ENCODE results near the gene PRDM15.

The PRDM15 gene

DNA sequence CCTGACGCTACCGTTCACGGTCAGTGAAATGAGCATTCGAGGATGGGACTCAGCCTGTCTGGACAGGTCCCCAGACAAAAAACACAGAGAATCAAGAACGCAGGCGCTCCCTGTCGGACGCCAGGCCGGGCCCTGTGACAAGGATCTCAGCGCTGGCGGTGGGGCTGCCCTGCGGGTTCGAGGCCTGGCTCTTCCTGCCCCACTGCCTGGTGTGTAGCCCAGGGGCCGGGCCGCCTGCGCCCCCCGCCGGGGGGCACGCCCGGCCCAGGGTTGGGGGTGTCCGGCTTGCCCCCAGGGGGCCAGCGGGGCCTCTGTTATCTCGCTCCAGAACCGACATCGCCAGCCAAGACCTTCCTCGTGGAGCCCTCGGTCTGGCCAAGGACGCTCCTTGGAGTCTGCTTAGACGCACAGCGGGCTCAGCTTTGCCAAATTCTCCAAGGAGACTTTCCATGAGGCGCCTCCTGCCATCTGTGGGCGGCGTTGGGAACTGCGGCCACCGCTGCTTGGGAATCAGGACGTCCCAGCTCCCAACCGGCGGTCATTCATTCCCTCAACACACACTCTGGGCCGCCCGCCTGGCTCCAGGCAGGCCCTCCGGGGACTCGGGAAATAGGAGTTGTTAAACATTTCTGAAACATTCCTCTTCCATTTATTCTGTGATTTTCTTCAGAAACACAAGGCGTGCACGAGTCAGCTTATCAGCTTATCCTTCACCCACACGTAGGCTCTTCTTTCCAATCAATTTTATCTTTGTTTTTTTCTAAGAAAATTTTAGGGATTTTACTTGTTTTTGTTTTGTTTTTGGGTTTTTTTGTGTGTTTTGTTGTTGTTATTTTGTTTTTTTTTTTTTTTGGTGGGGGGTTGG lies 101.0 kb downstream of the PRDM15 start:
- TF ChIP-seq CEBPB (IDR thresholded peaks at IDR 0.05) (no peak), RAD21 (IDR thresholded peaks at IDR 0.05; ENCODE audit: low read depth) (peak; percentile 96), TEAD4 (IDR thresholded peaks at IDR 0.05) (no peak), TCF12 (IDR thresholded peaks at IDR 0.05; ENCODE audit: low read depth) (no peak), TAF1 (IDR thresholded peaks at IDR 0.05; ENCODE audit: low read depth) (no peak), NFIC (IDR thresholded peaks at IDR 0.05) (peak; percentile 30; the same call in 1 of the 2 replicates), YY1 (IDR thresholded peaks at IDR 0.05; ENCODE audit: low read depth) (no peak), FOXM1 (IDR thresholded peaks at IDR 0.05; ENCODE audit: borderline replicate concordance, low read depth) (no peak), EGR1 (IDR thresholded peaks at IDR 0.05) (no peak), EP300 (IDR thresholded peaks at IDR 0.05; ENCODE audit: borderline replicate concordance) (no peak), ZBTB7A (IDR thresholded peaks at IDR 0.05; ENCODE audit: low read depth) (peak; percentile 47; the same call in 1 of the 2 replicates), CREB1 (IDR thresholded peaks at IDR 0.05; ENCODE audit: low read depth) (no peak)
- TF ChIP-seq, protein P1, sequence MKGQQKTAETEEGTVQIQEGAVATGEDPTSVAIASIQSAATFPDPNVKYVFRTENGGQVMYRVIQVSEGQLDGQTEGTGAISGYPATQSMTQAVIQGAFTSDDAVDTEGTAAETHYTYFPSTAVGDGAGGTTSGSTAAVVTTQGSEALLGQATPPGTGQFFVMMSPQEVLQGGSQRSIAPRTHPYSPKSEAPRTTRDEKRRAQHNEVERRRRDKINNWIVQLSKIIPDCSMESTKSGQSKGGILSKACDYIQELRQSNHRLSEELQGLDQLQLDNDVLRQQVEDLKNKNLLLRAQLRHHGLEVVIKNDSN (IDR thresholded peaks at IDR 0.05): no peak
- TF ChIP-seq, protein P2, sequence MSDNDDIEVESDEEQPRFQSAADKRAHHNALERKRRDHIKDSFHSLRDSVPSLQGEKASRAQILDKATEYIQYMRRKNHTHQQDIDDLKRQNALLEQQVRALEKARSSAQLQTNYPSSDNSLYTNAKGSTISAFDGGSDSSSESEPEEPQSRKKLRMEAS (IDR thresholded peaks at IDR 0.05): peak; percentile 59
- TF ChIP-seq, protein P3, sequence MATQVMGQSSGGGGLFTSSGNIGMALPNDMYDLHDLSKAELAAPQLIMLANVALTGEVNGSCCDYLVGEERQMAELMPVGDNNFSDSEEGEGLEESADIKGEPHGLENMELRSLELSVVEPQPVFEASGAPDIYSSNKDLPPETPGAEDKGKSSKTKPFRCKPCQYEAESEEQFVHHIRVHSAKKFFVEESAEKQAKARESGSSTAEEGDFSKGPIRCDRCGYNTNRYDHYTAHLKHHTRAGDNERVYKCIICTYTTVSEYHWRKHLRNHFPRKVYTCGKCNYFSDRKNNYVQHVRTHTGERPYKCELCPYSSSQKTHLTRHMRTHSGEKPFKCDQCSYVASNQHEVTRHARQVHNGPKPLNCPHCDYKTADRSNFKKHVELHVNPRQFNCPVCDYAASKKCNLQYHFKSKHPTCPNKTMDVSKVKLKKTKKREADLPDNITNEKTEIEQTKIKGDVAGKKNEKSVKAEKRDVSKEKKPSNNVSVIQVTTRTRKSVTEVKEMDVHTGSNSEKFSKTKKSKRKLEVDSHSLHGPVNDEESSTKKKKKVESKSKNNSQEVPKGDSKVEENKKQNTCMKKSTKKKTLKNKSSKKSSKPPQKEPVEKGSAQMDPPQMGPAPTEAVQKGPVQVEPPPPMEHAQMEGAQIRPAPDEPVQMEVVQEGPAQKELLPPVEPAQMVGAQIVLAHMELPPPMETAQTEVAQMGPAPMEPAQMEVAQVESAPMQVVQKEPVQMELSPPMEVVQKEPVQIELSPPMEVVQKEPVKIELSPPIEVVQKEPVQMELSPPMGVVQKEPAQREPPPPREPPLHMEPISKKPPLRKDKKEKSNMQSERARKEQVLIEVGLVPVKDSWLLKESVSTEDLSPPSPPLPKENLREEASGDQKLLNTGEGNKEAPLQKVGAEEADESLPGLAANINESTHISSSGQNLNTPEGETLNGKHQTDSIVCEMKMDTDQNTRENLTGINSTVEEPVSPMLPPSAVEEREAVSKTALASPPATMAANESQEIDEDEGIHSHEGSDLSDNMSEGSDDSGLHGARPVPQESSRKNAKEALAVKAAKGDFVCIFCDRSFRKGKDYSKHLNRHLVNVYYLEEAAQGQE (IDR thresholded peaks at IDR 0.05; ENCODE audit: low read depth): no peak

DNA sequence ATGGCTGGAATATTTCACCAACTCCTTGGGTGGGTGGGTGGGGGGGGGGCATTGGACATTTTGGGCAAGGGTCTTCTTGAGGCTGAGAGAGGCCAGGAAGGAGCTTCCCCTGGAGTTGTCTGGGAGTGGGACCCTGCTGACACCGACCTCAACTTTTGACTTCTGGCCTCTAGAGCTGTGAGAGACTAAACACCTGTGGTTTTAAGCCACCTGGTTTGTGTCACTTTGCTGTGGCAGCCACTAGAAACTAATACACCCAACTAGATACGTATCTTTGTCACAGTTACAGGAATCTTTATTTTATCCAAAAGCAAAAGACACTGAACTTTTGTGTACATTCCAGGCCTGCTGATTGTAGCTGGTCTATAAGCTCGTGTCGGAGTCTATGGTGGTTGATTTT lies 102.4 kb downstream of the PRDM15 start:
- no peak for TF ChIP-seq EGR1 (IDR thresholded peaks at IDR 0.05)
- no peak for TF ChIP-seq YY1 (IDR thresholded peaks at IDR 0.05; ENCODE audit: low read depth)
- no peak for TF ChIP-seq TEAD4 (IDR thresholded peaks at IDR 0.05)
- no peak for TF ChIP-seq CREB1 (IDR thresholded peaks at IDR 0.05; ENCODE audit: low read depth)
- TF ChIP-seq TAF1 (IDR thresholded peaks at IDR 0.05; ENCODE audit: low read depth): no peak
- TF ChIP-seq, protein P2 (IDR thresholded peaks at IDR 0.05): no peak
- TF ChIP-seq EP300 (IDR thresholded peaks at IDR 0.05; ENCODE audit: borderline replicate concordance): no peak
- TF ChIP-seq, protein P1 (IDR thresholded peaks at IDR 0.05): no peak
- TF ChIP-seq FOXM1 (IDR thresholded peaks at IDR 0.05; ENCODE audit: borderline replicate concordance, low read depth): no peak
- TF ChIP-seq RAD21 (IDR thresholded peaks at IDR 0.05; ENCODE audit: low read depth): no peak
- TF ChIP-seq, protein P3 (IDR thresholded peaks at IDR 0.05; ENCODE audit: low read depth): no peak
- no peak for TF ChIP-seq NFIC (IDR thresholded peaks at IDR 0.05)
- no peak for TF ChIP-seq CEBPB (IDR thresholded peaks at IDR 0.05)
- no peak for TF ChIP-seq TCF12 (IDR thresholded peaks at IDR 0.05; ENCODE audit: low read depth)
- TF ChIP-seq ZBTB7A (IDR thresholded peaks at IDR 0.05; ENCODE audit: low read depth): no peak

DNA sequence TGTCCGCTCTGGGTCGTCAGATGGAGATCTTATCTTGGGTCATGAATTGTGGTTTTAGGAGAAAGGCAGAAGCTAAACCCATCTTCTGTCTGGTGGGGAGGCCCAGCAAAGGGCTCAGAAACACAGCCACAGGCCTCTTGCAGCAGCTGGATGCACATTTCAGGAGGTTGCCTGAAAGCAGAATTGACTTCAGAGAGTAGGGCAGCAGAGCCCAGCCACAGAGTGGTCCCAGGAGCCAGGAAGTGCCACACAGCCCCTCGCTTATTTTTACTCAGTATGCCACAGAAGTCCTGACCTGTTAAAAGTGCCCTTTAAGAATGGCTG lies 104.0 kb downstream of the PRDM15 start:
- TF ChIP-seq YY1 (IDR thresholded peaks at IDR 0.05; ENCODE audit: low read depth) (no peak), CEBPB (IDR thresholded peaks at IDR 0.05) (no peak), NFIC (IDR thresholded peaks at IDR 0.05) (no peak), CREB1 (IDR thresholded peaks at IDR 0.05; ENCODE audit: low read depth) (no peak), TEAD4 (IDR thresholded peaks at IDR 0.05) (no peak), FOXM1 (IDR thresholded peaks at IDR 0.05; ENCODE audit: borderline replicate concordance, low read depth) (no peak), TCF12 (IDR thresholded peaks at IDR 0.05; ENCODE audit: low read depth) (no peak), EP300 (IDR thresholded peaks at IDR 0.05; ENCODE audit: borderline replicate concordance) (no peak), EGR1 (IDR thresholded peaks at IDR 0.05) (no peak), TAF1 (IDR thresholded peaks at IDR 0.05; ENCODE audit: low read depth) (no peak), ZBTB7A (IDR thresholded peaks at IDR 0.05; ENCODE audit: low read depth) (no peak), RAD21 (IDR thresholded peaks at IDR 0.05; ENCODE audit: low read depth) (no peak)
- TF ChIP-seq, protein P2 (IDR thresholded peaks at IDR 0.05): no peak
- TF ChIP-seq, protein P1 (IDR thresholded peaks at IDR 0.05): no peak

DNA sequence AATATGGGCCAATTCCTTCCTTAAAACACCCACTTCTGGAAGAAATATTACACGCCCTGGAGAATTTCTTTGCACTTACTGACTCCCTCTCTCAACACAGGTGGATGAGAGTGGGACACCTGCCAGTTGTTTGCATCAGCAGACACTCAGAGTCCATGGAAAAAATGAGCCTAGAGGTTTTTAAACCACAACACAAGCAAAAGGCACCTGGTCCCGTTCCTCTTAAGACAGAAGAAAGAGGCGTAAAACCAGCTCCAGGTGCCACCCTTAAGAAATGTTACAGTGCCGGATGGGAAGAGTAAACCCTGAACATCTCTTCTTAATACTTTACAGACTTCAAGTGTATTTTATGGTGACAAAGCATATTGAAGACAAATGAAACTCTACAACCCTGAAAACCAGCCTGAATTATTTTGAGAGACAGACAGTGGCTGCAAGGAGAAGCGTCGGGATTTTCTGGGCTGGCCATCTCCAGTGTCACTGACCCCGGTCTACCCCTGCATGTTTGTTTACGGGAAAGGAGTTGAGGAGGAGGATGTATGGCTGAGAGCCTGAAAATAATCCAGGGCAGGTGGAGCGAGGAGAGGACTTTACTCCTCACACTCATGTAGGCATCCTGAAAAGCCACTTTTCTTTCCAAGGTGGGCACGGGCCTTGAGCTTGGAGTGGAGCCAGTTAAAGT lies 104.5 kb downstream of the PRDM15 start:
- TF ChIP-seq, protein P2 (IDR thresholded peaks at IDR 0.05): no peak
- TF ChIP-seq TEAD4 (IDR thresholded peaks at IDR 0.05): no peak
- TF ChIP-seq ZBTB7A (IDR thresholded peaks at IDR 0.05; ENCODE audit: low read depth): no peak
- TF ChIP-seq EP300 (IDR thresholded peaks at IDR 0.05; ENCODE audit: borderline replicate concordance): no peak
- no peak for TF ChIP-seq FOXM1 (IDR thresholded peaks at IDR 0.05; ENCODE audit: borderline replicate concordance, low read depth)
- no peak for TF ChIP-seq NFIC (IDR thresholded peaks at IDR 0.05)

Data from Ishikawa (cell line).